ENCODE measurements around the gene SPNS2. TPM values are rescaled to one million over a fixed set of nuclear protein-coding genes. Genes with fewer than 3 reads are reported as not detected.
A peak's percentile ranks its signal among the peaks of the same experiment; 100 is the strongest.
"Not testable (repeated sequence)": the region's sequence is repeated elsewhere in the genome, so short reads cannot be mapped to it uniquely, and the experiment has no call there.

Gene SPNS2
- polyA plus RNA-seq, 5 donors: 17.3 to 30.7 (median 23.5) TPM

- DNase-seq: no peak
Measured at GRCh38 chr17:4562015-4562969, 63.6 kb downstream of the SPNS2 start.

GRCh38 chr17:4565209-4566141, 66.8 kb downstream of the SPNS2 start:
- DNase-seq: peak; percentile 51 to 64

- peak; percentile 49 to 63 for DNase-seq
Measured at GRCh38 chr17:4566785-4567184, 68.1 kb downstream of the SPNS2 start.

GRCh38 chr17:4569591-4569990, 70.9 kb downstream of the SPNS2 start:
- DNase-seq: no peak

- DNase-seq: no peak
Measured at GRCh38 chr17:4572131-4572530, 73.5 kb downstream of the SPNS2 start.

GRCh38 chr17:4573115-4573514, 74.4 kb downstream of the SPNS2 start:
- no peak for DNase-seq

- no peak for DNase-seq
Measured at GRCh38 chr17:4573669-4574068, 75.0 kb downstream of the SPNS2 start.

- no peak for DNase-seq
Measured at GRCh38 chr17:4574448-4575045, 75.9 kb downstream of the SPNS2 start.

- no peak for DNase-seq
Measured at GRCh38 chr17:4576161-4576558, 77.5 kb downstream of the SPNS2 start.

- DNase-seq: no peak
Measured at GRCh38 chr17:4576729-4577322, 78.1 kb downstream of the SPNS2 start.

GRCh38 chr17:4577386-4577993, 78.8 kb downstream of the SPNS2 start:
- no peak for DNase-seq

- not testable (repeated sequence) for DNase-seq
Measured at GRCh38 chr17:4578349-4578748, 79.7 kb downstream of the SPNS2 start.

GRCh38 chr17:4579678-4580077, 81.0 kb downstream of the SPNS2 start:
- DNase-seq: no peak

GRCh38 chr17:4580291-4580690, 81.6 kb downstream of the SPNS2 start:
- DNase-seq: no peak

GRCh38 chr17:4582101-4582501, 83.4 kb downstream of the SPNS2 start:
- no peak for DNase-seq

GRCh38 chr17:4582691-4583090, 84.0 kb downstream of the SPNS2 start:
- no peak for DNase-seq

GRCh38 chr17:4583206-4583605, 84.5 kb downstream of the SPNS2 start:
- DNase-seq: no peak

- peak in 1 of 2 donors; percentile 60 for DNase-seq
Measured at GRCh38 chr17:4583782-4584100, 85.1 kb downstream of the SPNS2 start.

GRCh38 chr17:4584101-4584916, 85.6 kb downstream of the SPNS2 start, which contains the start of gene SMTNL2:
Gene SMTNL2, plus strand, starts transcription at chr17:4584529. Its CDS starts 77 bp downstream, at chr17:4584606.
- DNase-seq: peak; percentile 71 to 82

Measured in right lung (tissue), 5 donors.